PC-3 (cell line): ENCODE measurements around the gene ITSN1. TPM values are rescaled to one million over a fixed set of nuclear protein-coding genes. Genes with fewer than 3 reads are reported as not detected.

Experiments used
- ATAC-seq: fragments of 200-7000 bp; cut with Tn5 transposase; 2 replicates; pipeline ENCODE4 v1.9.1; 2020; ENCODE audit warnings: mild to moderate bottlenecking, moderate library complexity
- BruUV-seq: library from RNA; stranded (reverse); fragments of 400-500 nt; replicated peaks from 2 replicates; lab custom pipeline; 2021; lab: Mats Ljungman, UMichigan
- CTCF ChIA-PET: fragments of 300-600 bp; sonication (Branson Sonifier 250); formaldehyde crosslinking; loops from one replicate; lab custom pipeline; 2022; ENCODE audit warnings: antibody characterized with exemption; lab: Charles Lee
- POLR2A ChIA-PET: fragments of 300-600 bp; sonication (Branson Sonifier 250); formaldehyde crosslinking; loops from one replicate; lab custom pipeline; 2022; ENCODE audit warnings: antibody characterized with exemption; ENCODE audit not compliant: unreplicated experiment; lab: Charles Lee
- DNase-seq: peaks from one replicate; pipeline ENCODE4 v3.0.0-alpha.2; 2015
- H2AFZ ChIP-seq: fragments of 300-600 bp; sonication (generic); 2 replicates; pipeline ENCODE4 v1.6.0; 2016; ENCODE audit warnings: antibody characterized with exemption, low read length
- H3F3A ChIP-seq: fragments of 300-600 bp; sonication (generic); one replicate; pipeline ENCODE4 v1.6.0; 2017; ENCODE audit warnings: antibody characterized with exemption, low read length, control low read depth, mild to moderate bottlenecking; ENCODE audit not compliant: unreplicated experiment
- H3K27ac ChIP-seq: fragments of 300-600 bp; sonication (generic); 2 replicates; pipeline ENCODE4 v1.5.1; 2016; ENCODE audit warnings: mild to moderate bottlenecking, low read length
- H3K27me3 ChIP-seq: fragments of 300-600 bp; sonication (generic); 2 replicates; pipeline ENCODE4 v1.6.1; 2016; ENCODE audit warnings: low read length, mixed read lengths
- H3K36me3 ChIP-seq: fragments of 300-600 bp; sonication (generic); 2 replicates; pipeline ENCODE4 v1.6.1; 2016; ENCODE audit warnings: low read depth, mixed run types, low read length, mixed read lengths
- H3K4me1 ChIP-seq: fragments of 300-600 bp; sonication (generic); 2 replicates; pipeline ENCODE4 v1.5.1; 2016; ENCODE audit warnings: low read length; ENCODE audit not compliant: insufficient read depth
- H3K4me2 ChIP-seq: fragments of 300-600 bp; sonication (generic); 2 replicates; pipeline ENCODE4 v1.6.0; 2016; ENCODE audit warnings: low read length
- H3K4me3 ChIP-seq: fragments of 300-600 bp; sonication (generic); 2 replicates; pipeline ENCODE4 v1.5.1; 2016; ENCODE audit warnings: mild to moderate bottlenecking, low read length, mixed read lengths
- H3K79me2 ChIP-seq: fragments of 300-600 bp; sonication (generic); 2 replicates; pipeline ENCODE4 v1.6.1; 2017; ENCODE audit warnings: low read length, mixed read lengths
- H3K9ac ChIP-seq: fragments of 300-600 bp; sonication (generic); 2 replicates; pipeline ENCODE4 v1.6.0; 2016; ENCODE audit warnings: mild to moderate bottlenecking, low read length
- H3K9me2 ChIP-seq: fragments of 300-600 bp; sonication (generic); replicated peaks from 2 replicates; pipeline ENCODE4 v1.6.1; 2016; ENCODE audit warnings: mixed run types, low read length, mixed read lengths
- H3K9me3 ChIP-seq: fragments of 300-600 bp; sonication (generic); 2 replicates; pipeline ENCODE4 v1.6.1; 2016; ENCODE audit warnings: low read length, mixed read lengths
- H4K20me1 ChIP-seq: fragments of 300-600 bp; sonication (generic); 2 replicates; pipeline ENCODE4 v1.6.1; 2016; ENCODE audit warnings: low read length, mixed read lengths
- EZH2 ChIP-seq: fragments of 300-600 bp; sonication (generic); IDR thresholded peaks from one replicate; pipeline ENCODE4 v1.6.1; 2017; ENCODE audit warnings: antibody characterized with exemption, mild to moderate bottlenecking, low read length; ENCODE audit not compliant: unreplicated experiment
- EZH2phosphoT487 ChIP-seq: fragments of 300-600 bp; sonication (generic); IDR thresholded peaks from 2 replicates; pipeline ENCODE4 v1.6.1; 2018; ENCODE audit warnings: mild to moderate bottlenecking, antibody characterized with exemption, low read length, borderline replicate concordance
- intact Hi-C: fragments of 100-400 bp; cut with micrococcal nuclease; formaldehyde crosslinking; loops from 2 replicates; pipeline ENCODE4 v1.9.0; 2023
- total RNA-seq: library from RNA; depleted of rRNA; stranded (reverse); fragments of >200 nt; gene quantifications from 2 replicates; pipeline ENCODE4 v1.2.3, GENCODE V29; 2014
- TF ChIP-seq, protein P1 (sequence below): fragments of 300-600 bp; sonication (generic); conservative IDR thresholded peaks from 2 replicates; pipeline ENCODE4 v1.5.1; 2017; ENCODE audit warnings: antibody characterized with exemption, low read depth, mild to moderate bottlenecking, low read length

ITSN1 gene
- total RNA-seq, 1 experiment from 2014 or later = 45.6 TPM

DNA sequence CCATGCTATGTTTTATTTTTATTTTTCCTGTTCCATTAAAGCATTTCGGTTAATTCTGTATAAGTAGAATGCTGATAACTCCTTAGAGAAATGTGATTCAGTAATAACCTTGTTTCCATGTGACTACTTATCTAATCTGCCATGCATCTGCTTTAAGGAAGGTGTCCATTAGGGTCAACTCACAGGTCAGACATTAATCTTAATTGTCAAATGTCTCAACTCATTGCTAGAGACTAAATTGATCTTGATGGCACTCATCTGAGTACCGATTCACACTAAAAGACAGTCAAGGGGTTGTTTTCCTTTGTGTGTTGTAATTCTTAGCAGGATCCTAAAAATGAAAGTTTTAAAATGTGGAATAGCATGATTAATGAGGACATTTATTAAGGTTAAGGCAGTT is 41.8 kb downstream of the ITSN1 start:
- no peak overlapping the region for H3K9ac ChIP-seq
- ChIA-PET POLR2A (no interaction called here), CTCF (no interaction called here)
- BruUV-seq = no TSS peak
- H3K27me3 ChIP-seq = no peaks in the 10 kb centered on the region
- H3K9me3 ChIP-seq = no peaks in the 10 kb centered on the region
- H3K9me2 ChIP-seq = no peaks in the 10 kb centered on the region
- no peak overlapping the region for H3K4me3 ChIP-seq
- ATAC-seq = no peak
- TF ChIP-seq EZH2phosphoT487 (no peak), EZH2 (no peak)
- TF ChIP-seq, protein P1, sequence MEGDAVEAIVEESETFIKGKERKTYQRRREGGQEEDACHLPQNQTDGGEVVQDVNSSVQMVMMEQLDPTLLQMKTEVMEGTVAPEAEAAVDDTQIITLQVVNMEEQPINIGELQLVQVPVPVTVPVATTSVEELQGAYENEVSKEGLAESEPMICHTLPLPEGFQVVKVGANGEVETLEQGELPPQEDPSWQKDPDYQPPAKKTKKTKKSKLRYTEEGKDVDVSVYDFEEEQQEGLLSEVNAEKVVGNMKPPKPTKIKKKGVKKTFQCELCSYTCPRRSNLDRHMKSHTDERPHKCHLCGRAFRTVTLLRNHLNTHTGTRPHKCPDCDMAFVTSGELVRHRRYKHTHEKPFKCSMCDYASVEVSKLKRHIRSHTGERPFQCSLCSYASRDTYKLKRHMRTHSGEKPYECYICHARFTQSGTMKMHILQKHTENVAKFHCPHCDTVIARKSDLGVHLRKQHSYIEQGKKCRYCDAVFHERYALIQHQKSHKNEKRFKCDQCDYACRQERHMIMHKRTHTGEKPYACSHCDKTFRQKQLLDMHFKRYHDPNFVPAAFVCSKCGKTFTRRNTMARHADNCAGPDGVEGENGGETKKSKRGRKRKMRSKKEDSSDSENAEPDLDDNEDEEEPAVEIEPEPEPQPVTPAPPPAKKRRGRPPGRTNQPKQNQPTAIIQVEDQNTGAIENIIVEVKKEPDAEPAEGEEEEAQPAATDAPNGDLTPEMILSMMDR = no peak
- no peak overlapping the region for H3K4me2 ChIP-seq
- intact Hi-C loops = no loop called here
- H2AFZ ChIP-seq = no peak overlapping the region
- no peak overlapping the region for H3K27ac ChIP-seq
- no peaks in the 10 kb centered on the region for H4K20me1 ChIP-seq
- no peaks in the 10 kb centered on the region for H3K36me3 ChIP-seq
- H3F3A ChIP-seq = no peaks in the 10 kb centered on the region
- H3K4me1 ChIP-seq = peaks cover 29% of the 10 kb centered on the region
- peaks cover 67% of the 10 kb centered on the region for H3K79me2 ChIP-seq
- no peak for DNase-seq

DNA sequence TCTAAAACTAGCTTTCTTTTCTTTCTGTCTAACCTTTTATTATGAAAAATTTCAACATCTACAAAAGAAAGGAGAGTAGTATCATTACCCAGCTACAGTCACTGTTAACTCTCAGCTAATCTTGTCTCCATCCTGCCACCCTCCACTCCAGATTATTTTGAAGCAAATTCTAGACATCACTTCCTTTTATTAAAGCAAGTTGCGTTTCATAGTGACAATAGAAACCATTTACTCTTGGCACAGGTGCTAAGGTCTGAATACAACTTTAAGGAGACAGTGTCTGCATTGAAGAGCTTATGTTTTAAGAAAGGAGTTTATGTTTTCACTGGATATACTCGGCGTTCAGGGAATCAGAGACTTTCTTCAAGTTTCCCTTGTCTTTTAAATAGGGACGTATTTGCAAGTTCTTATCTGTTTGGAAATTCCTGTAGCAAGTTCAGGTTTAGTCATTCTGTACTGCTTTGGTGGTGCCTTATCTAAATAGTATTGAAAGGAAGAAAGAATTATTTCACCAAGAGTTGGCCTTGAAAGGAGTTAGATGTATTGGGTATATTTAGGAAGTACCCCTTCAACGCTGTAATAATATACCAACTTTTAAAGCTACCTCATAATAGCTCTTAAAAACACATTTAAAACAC is 42.7 kb downstream of the ITSN1 start:
- H3K9me2 ChIP-seq = no peaks in the 10 kb centered on the region
- no peak overlapping the region for H3K4me3 ChIP-seq
- H3K27me3 ChIP-seq = no peaks in the 10 kb centered on the region
- CTCF ChIA-PET = no interaction called here
- ATAC-seq = no peak
- TF ChIP-seq, protein P1 = no peak
- POLR2A ChIA-PET = no interaction called here
- H4K20me1 ChIP-seq = no peaks in the 10 kb centered on the region
- H3K4me2 ChIP-seq = no peak overlapping the region
- H3K4me1 ChIP-seq = peaks cover 25% of the 10 kb centered on the region
- DNase-seq = no peak
- no peak overlapping the region for H2AFZ ChIP-seq
- no TSS peak for BruUV-seq
- H3K27ac ChIP-seq = no peak overlapping the region
- H3K36me3 ChIP-seq = no peaks in the 10 kb centered on the region
- H3K79me2 ChIP-seq = peaks cover 68% of the 10 kb centered on the region
- no peaks in the 10 kb centered on the region for H3F3A ChIP-seq
- H3K9ac ChIP-seq = no peak overlapping the region
- intact Hi-C loops = no loop called here
- H3K9me3 ChIP-seq = no peaks in the 10 kb centered on the region

DNA sequence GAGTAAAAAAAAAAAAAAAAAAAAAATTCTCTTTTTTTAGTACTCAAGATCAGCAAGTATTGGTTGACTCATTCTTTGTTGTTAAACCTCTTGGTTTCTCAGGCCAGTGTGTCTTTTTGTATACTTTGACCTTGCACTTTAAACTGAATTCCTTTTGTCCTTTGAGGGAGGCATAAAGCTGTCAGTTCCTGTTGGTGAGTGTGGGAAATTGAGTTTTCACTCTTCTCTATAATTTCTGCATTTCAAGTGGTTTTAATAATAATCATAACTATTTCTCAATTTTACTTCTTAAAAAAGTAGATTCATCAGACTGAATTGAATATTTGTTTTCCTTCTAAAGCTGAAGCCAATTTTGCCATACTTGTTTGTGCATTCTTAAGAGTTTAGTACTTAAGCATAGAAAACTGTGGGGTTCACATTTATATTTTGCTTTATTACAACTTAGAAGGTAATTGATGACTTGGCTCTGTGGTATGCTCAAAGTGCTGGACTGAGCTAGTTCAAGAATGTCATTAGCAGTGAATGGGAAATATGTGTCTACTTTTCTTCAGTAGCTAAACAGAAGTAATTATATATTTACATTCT is 43.4 kb downstream of the ITSN1 start:
- ATAC-seq (peak; percentile 45), DNase-seq (peak; percentile 24)
- Histone ChIP-seq H2AFZ (no peak overlapping the region), H3K79me2 (peaks cover 62% of the 10 kb centered on the region), H3F3A (no peaks in the 10 kb centered on the region), H4K20me1 (no peaks in the 10 kb centered on the region), H3K9me3 (no peaks in the 10 kb centered on the region), H3K36me3 (no peaks in the 10 kb centered on the region), H3K9me2 (no peaks in the 10 kb centered on the region), H3K4me1 (peaks cover 25% of the 10 kb centered on the region), H3K4me3 (no peak overlapping the region), H3K4me2 (peak overlapping the region; percentile 21), H3K27me3 (no peaks in the 10 kb centered on the region), H3K9ac (no peak overlapping the region), H3K27ac (no peak overlapping the region)
- ChIA-PET CTCF (interaction anchor here (0.7 kb wide), 1 partner anchor 37 kb away, joined by 3 read pairs; no protein-coding TSS in a partner anchor), POLR2A (no interaction called here)
- TF ChIP-seq EZH2 (no peak), EZH2phosphoT487 (no peak)
- TF ChIP-seq, protein P1 = no peak
- BruUV-seq = no TSS peak
- intact Hi-C loops = no loop called here
